Measurements from ENCODE around the gene RARB.

DNA sequence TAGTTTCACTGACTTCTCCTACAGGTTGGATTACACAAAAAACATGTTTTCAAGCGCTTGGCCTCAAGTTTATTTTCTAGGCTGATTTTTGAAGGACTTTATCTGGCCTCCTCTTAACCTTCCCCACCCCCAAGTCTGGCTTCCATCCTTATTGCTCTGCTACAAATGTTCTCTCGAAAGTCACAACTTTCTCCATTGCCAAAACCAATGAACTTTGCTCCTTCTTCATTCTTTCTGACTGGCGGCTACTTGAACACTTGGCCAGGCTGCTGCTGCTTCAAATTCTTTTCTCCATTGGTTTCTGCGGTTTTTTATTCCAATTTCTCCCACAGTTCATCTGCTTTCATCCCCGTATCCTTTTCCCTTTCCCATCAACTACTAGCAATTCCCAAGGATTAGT is 130.1 kb downstream of the RARB start:
- no peak for TF ChIP-seq YY1 (IDR thresholded peaks at IDR 0.05; ENCODE audit: insufficient read depth, insufficient read length)
- TF ChIP-seq SUZ12 (IDR thresholded peaks at IDR 0.05; ENCODE audit: extremely low read depth, insufficient read depth, insufficient read length), result no peak
- no peak for TF ChIP-seq ZNF274 (IDR thresholded peaks at IDR 0.05; ENCODE audit: low read depth, low read length)

Measured in NT2/D1 (cell line).